GM23338 (cell line): ENCODE measurements around the gene SCGN. TPM values are rescaled to one million over a fixed set of nuclear protein-coding genes. Genes with fewer than 3 reads are reported as not detected.

Source experiments
- ATAC-seq: fragments of 200-7000 bp; cut with Tn5 transposase; 3 replicates; pipeline ENCODE4 v1.9.1; 2020
- DNase-seq: peaks from one replicate; pipeline ENCODE4 v3.0.0-alpha.2; 2015; ENCODE audit warnings: low spot score
- H2AFZ ChIP-seq: fragments of 200-600 bp; sonication (generic); 2 replicates; pipeline ENCODE4 v1.8.0; 2016; ENCODE audit warnings: antibody characterized with exemption, mild to moderate bottlenecking, moderate library complexity
- H3F3A ChIP-seq: fragments of 200-600 bp; sonication (generic); replicated peaks from 2 replicates; pipeline ENCODE4 v1.8.0; 2017; ENCODE audit warnings: antibody characterized with exemption, mixed run types, low read depth
- H3K27ac ChIP-seq: fragments of 200-600 bp; sonication (generic); 2 replicates; pipeline ENCODE4 v1.6.1; 2016; ENCODE audit warnings: low read depth
- H3K27me3 ChIP-seq: fragments of 200-600 bp; sonication (generic); 2 replicates; pipeline ENCODE4 v1.8.0; 2016; ENCODE audit warnings: mild to moderate bottlenecking, mixed run types, moderate library complexity; ENCODE audit not compliant: insufficient read depth
- H3K36me3 ChIP-seq: fragments of 200-600 bp; sonication (generic); 2 replicates; pipeline ENCODE4 v1.8.0; 2016; ENCODE audit warnings: mild to moderate bottlenecking; ENCODE audit not compliant: insufficient read depth
- H3K4me1 ChIP-seq: fragments of 200-600 bp; sonication (generic); 2 replicates; pipeline ENCODE4 v1.8.0; 2016; ENCODE audit warnings: mild to moderate bottlenecking, moderate library complexity; ENCODE audit not compliant: insufficient read depth
- H3K4me2 ChIP-seq: fragments of 200-600 bp; sonication (generic); 2 replicates; pipeline ENCODE4 v1.7.1; 2017; ENCODE audit warnings: mixed run types
- H3K4me3 ChIP-seq: fragments of 200-600 bp; sonication (generic); 2 replicates; pipeline ENCODE4 v1.6.1; 2016; ENCODE audit warnings: mixed run types
- H3K79me2 ChIP-seq: fragments of 200-600 bp; sonication (generic); replicated peaks from 2 replicates; pipeline ENCODE4 v1.8.0; 2017; ENCODE audit warnings: mild to moderate bottlenecking; ENCODE audit not compliant: insufficient read depth
- H3K9me2 ChIP-seq: fragments of 200-600 bp; sonication (generic); 2 replicates; pipeline ENCODE4 v1.8.0; 2017; ENCODE audit not compliant: insufficient read depth
- H4K20me1 ChIP-seq: fragments of 200-600 bp; sonication (generic); replicated peaks from 2 replicates; pipeline ENCODE4 v1.8.0; 2017; ENCODE audit warnings: mild to moderate bottlenecking; ENCODE audit not compliant: insufficient read depth
- H3K27ac Mint-ChIP-seq: 2 replicates; pipeline ENCODE4 v1.8.0; 2020; ENCODE audit warnings: inconsistent platforms, mild to moderate bottlenecking, moderate library complexity, mixed read lengths
- H3K27me3 Mint-ChIP-seq: 3 replicates; pipeline ENCODE4 v1.8.0; 2022; ENCODE audit warnings: low read depth, mild to moderate bottlenecking, moderate library complexity, mixed read lengths, inconsistent platforms; ENCODE audit not compliant: insufficient read depth, poor library complexity
- H3K36me3 Mint-ChIP-seq: 3 replicates; pipeline ENCODE4 v1.8.0; 2021; ENCODE audit warnings: low read depth, mild to moderate bottlenecking, inconsistent platforms, moderate library complexity, mixed read lengths
- H3K4me1 Mint-ChIP-seq: 3 replicates; pipeline ENCODE4 v1.8.0; 2020; ENCODE audit warnings: mild to moderate bottlenecking, inconsistent platforms, mixed read lengths
- H3K4me3 Mint-ChIP-seq: 3 replicates; pipeline ENCODE4 v1.8.0; 2021; ENCODE audit warnings: moderate library complexity, mild to moderate bottlenecking, inconsistent platforms, mixed read lengths
- H3K9me3 Mint-ChIP-seq: 3 replicates; pipeline ENCODE4 v1.8.0; 2020; ENCODE audit warnings: moderate library complexity, mild to moderate bottlenecking, inconsistent platforms, mixed read lengths
- CREB1 ChIP-seq: fragments of 250-450 bp; sonication (Bioruptor Pico); IDR thresholded peaks from 2 replicates; pipeline ENCODE4 v1.5.0; 2020; ENCODE audit warnings: low read depth, mild to moderate bottlenecking, moderate library complexity
- CTCF ChIP-seq, 2 experiments: fragments of 200-600 bp in 1 of 2; sonication (generic) in 1 of 2; conservative IDR thresholded peaks; 2 replicates each; pipeline versions ENCODE4 v1.5.1 to v1.6.1; 2016 to 2017; ENCODE audit warnings: antibody characterized with exemption in 2 of 2, low read depth in 2 of 2, mild to moderate bottlenecking in 2 of 2, moderate library complexity in 1 of 2
- EZH2 ChIP-seq: fragments of 200-600 bp; sonication (generic); IDR thresholded peaks from one replicate; pipeline ENCODE4 v1.8.0; 2017; ENCODE audit warnings: antibody characterized with exemption, mild to moderate bottlenecking, low read depth; ENCODE audit not compliant: unreplicated experiment
- EZH2phosphoT487 ChIP-seq: fragments of 200-600 bp; sonication (generic); IDR thresholded peaks from one replicate; pipeline ENCODE4 v1.8.1; 2018; ENCODE audit warnings: antibody characterized with exemption; ENCODE audit not compliant: unreplicated experiment
- JUNB ChIP-seq: IDR thresholded peaks from one replicate; pipeline ENCODE4 v1.6.1; 2016; ENCODE audit warnings: antibody characterized with exemption; ENCODE audit not compliant: unreplicated experiment
- NANOG ChIP-seq: IDR thresholded peaks from 2 replicates; pipeline ENCODE4 v1.6.1; 2016; ENCODE audit warnings: antibody characterized with exemption, borderline replicate concordance
- POLR2AphosphoS5 ChIP-seq: IDR thresholded peaks from 2 replicates; pipeline ENCODE4 v1.6.1; 2016; ENCODE audit warnings: antibody characterized with exemption, low read depth
- STAT1 ChIP-seq: IDR thresholded peaks from one replicate; pipeline ENCODE4 v1.6.1; 2016; ENCODE audit warnings: antibody characterized with exemption; ENCODE audit not compliant: unreplicated experiment
- ZNF114 ChIP-seq: fragments of 250-450 bp; sonication (Bioruptor Pico); IDR thresholded peaks from 2 replicates; pipeline ENCODE4 v1.5.0; 2020; ENCODE audit warnings: mild to moderate bottlenecking, moderate library complexity
- ZNF331 ChIP-seq: fragments of 250-450 bp; sonication (Bioruptor Pico); IDR thresholded peaks from 2 replicates; pipeline ENCODE4 v1.5.0; 2020; ENCODE audit warnings: low read depth, mild to moderate bottlenecking, moderate library complexity
- ZNF462 ChIP-seq: fragments of 250-450 bp; sonication (Bioruptor Pico); IDR thresholded peaks from 2 replicates; pipeline ENCODE4 v1.5.0; 2020; ENCODE audit warnings: mild to moderate bottlenecking, moderate library complexity
- polyA plus RNA-seq: library from polyadenylated mRNA; unstranded; fragments of >200 nt; fragmentation: Nextera tagmentation; extraction: Ambion mirVana; gene quantifications from 2 replicates; pipeline ENCODE4 v1.2.1, GENCODE V29; 2016
- total RNA-seq: library from RNA; depleted of rRNA; stranded (reverse); fragments of >200 nt; shearing (Covaris generic); gene quantifications from 2 replicates; pipeline ENCODE4 v1.2.3, GENCODE V29; 2014
- TF ChIP-seq, protein P1 (sequence below): IDR thresholded peaks from 2 replicates; pipeline ENCODE4 v1.6.1; 2016; ENCODE audit warnings: antibody characterized with exemption
- TF ChIP-seq, protein P2 (sequence below): IDR thresholded peaks from one replicate; pipeline ENCODE4 v1.6.1; 2018; ENCODE audit warnings: antibody characterized with exemption; ENCODE audit not compliant: unreplicated experiment

Gene SCGN
- total and polyA plus RNA-seq, 2 experiments from 2014 or later = not detected

DNA sequence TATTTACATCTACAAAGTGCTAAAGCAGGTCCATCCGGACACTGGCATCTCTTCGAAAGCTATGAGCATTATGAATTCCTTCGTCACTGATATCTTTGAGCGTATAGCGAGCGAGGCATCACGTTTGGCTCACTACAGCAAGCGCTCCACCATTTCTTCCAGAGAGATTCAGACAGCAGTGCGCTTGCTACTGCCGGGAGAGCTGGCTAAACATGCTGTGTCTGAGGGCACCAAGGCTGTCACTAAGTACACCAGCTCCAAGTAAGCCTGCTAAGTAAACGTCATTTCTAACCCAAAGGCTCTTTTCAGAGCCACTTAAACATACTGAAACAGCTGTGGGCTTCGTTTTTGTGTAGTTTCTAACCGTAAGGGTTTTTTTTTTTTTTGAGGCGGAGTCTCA, 75.0 kb downstream of the SCGN start:
- H2AFZ ChIP-seq = peak overlapping the region; percentile 59; the same call in 1 of the 2 replicates
- H3K27me3 ChIP-seq = no peaks in the 10 kb centered on the region
- Mint-ChIP-seq H3K4me3 (no peak overlapping the region), H3K27ac (no peak overlapping the region), H3K9me3 (no peaks in the 10 kb centered on the region; the same call in 2 of the 3 replicates), H3K36me3 (no peaks in the 10 kb centered on the region), H3K27me3 (peaks cover 5% of the 10 kb centered on the region), H3K4me1 (no peaks in the 10 kb centered on the region)
- TF ChIP-seq, protein P1, sequence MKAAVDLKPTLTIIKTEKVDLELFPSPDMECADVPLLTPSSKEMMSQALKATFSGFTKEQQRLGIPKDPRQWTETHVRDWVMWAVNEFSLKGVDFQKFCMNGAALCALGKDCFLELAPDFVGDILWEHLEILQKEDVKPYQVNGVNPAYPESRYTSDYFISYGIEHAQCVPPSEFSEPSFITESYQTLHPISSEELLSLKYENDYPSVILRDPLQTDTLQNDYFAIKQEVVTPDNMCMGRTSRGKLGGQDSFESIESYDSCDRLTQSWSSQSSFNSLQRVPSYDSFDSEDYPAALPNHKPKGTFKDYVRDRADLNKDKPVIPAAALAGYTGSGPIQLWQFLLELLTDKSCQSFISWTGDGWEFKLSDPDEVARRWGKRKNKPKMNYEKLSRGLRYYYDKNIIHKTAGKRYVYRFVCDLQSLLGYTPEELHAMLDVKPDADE = no peak
- TF ChIP-seq NANOG = no peak
- no peak for TF ChIP-seq STAT1
- no peak for TF ChIP-seq JUNB
- TF ChIP-seq ZNF331 (CRISPR knock-in tag) = no peak
- TF ChIP-seq CREB1 = no peak
- TF ChIP-seq CTCF (conservative IDR thresholded peaks at IDR 0.05; ENCODE audit: low read depth in 2 of 2) = no peak
- no peak for TF ChIP-seq ZNF114 (CRISPR knock-in tag)
- TF ChIP-seq POLR2AphosphoS5 = no peak
- no peak for TF ChIP-seq EZH2
- TF ChIP-seq ZNF462 = no peak
- TF ChIP-seq, protein P2, sequence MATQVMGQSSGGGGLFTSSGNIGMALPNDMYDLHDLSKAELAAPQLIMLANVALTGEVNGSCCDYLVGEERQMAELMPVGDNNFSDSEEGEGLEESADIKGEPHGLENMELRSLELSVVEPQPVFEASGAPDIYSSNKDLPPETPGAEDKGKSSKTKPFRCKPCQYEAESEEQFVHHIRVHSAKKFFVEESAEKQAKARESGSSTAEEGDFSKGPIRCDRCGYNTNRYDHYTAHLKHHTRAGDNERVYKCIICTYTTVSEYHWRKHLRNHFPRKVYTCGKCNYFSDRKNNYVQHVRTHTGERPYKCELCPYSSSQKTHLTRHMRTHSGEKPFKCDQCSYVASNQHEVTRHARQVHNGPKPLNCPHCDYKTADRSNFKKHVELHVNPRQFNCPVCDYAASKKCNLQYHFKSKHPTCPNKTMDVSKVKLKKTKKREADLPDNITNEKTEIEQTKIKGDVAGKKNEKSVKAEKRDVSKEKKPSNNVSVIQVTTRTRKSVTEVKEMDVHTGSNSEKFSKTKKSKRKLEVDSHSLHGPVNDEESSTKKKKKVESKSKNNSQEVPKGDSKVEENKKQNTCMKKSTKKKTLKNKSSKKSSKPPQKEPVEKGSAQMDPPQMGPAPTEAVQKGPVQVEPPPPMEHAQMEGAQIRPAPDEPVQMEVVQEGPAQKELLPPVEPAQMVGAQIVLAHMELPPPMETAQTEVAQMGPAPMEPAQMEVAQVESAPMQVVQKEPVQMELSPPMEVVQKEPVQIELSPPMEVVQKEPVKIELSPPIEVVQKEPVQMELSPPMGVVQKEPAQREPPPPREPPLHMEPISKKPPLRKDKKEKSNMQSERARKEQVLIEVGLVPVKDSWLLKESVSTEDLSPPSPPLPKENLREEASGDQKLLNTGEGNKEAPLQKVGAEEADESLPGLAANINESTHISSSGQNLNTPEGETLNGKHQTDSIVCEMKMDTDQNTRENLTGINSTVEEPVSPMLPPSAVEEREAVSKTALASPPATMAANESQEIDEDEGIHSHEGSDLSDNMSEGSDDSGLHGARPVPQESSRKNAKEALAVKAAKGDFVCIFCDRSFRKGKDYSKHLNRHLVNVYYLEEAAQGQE = no peak
- TF ChIP-seq EZH2phosphoT487 = no peak
- H3K9me2 ChIP-seq = 0 out of 2 replicates have a peak, but pooled peaks cover 3% of the 10 kb centered on the region
- no peak overlapping the region for H3K27ac ChIP-seq
- no peaks in the 10 kb centered on the region for H3F3A ChIP-seq
- no peaks in the 10 kb centered on the region for H3K36me3 ChIP-seq
- DNase-seq = no peak
- no peaks in the 10 kb centered on the region for H4K20me1 ChIP-seq
- H3K4me2 ChIP-seq = no peak overlapping the region
- no peak for ATAC-seq
- no peaks in the 10 kb centered on the region for H3K4me1 ChIP-seq
- H3K4me3 ChIP-seq = no peak overlapping the region
- no peaks in the 10 kb centered on the region for H3K79me2 ChIP-seq
